ENCODE measurements around the gene TMEM26. TPM values are rescaled to one million over a fixed set of nuclear protein-coding genes. Genes with fewer than 3 reads are reported as not detected.

The TMEM26 gene
- total RNA-seq, 1 donor from 2014 or later: 0.46 TPM

DNA sequence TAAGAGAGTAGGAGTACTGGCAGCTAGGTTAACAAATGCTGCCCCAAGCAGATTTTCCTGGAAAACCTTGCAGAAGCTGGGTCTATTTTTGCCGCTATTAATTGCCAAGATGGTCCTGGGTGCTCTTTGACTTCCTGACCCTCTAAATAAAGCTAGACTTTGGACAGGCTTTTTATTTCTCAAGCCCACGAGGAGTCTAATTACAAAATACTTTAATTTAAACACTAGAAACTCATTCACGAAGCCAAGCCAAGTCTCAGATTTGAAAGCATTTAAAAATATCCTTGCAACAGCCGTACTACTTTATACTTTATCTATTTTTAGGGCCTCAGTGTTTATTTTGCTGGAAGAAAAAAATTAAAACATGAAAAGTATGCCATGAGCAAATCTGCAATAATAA, 45.1 kb downstream of the TMEM26 start:
- DNase-seq: no peak
- TF ChIP-seq, protein P1, sequence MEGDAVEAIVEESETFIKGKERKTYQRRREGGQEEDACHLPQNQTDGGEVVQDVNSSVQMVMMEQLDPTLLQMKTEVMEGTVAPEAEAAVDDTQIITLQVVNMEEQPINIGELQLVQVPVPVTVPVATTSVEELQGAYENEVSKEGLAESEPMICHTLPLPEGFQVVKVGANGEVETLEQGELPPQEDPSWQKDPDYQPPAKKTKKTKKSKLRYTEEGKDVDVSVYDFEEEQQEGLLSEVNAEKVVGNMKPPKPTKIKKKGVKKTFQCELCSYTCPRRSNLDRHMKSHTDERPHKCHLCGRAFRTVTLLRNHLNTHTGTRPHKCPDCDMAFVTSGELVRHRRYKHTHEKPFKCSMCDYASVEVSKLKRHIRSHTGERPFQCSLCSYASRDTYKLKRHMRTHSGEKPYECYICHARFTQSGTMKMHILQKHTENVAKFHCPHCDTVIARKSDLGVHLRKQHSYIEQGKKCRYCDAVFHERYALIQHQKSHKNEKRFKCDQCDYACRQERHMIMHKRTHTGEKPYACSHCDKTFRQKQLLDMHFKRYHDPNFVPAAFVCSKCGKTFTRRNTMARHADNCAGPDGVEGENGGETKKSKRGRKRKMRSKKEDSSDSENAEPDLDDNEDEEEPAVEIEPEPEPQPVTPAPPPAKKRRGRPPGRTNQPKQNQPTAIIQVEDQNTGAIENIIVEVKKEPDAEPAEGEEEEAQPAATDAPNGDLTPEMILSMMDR (IDR thresholded peaks at IDR 0.05): no peak
- Histone ChIP-seq H3K36me3 (no peaks in the 10 kb centered on the region), H3K27ac (no peak overlapping the region), H3K4me3 (no peak overlapping the region), H3K27me3 (no peaks in the 10 kb centered on the region), H3K9me3 (no peaks in the 10 kb centered on the region), H3K4me1 (peaks cover 4% of the 10 kb centered on the region)
- ATAC-seq: no peak
- intact Hi-C loops (cut with DNase I): no loop called here

DNA sequence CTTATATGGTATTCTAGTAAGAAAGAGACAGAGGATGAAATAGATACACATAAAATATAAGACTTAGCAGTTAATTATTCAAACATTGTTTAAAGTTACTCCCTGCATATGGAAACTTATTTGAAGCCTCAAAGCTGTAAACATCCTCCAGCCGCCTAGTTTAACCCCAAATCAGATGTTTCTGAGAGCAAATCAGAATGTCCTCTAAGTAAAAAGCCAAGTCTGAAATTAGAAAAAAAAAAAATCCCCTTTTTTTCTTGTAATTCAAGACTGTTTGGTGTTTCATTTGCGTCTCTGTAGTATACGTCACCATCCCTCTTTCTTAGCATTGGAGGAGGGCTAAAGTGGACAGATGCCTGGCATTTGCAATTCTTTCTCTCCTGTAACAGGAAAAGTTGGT, 46.4 kb downstream of the TMEM26 start:
- no peak overlapping the region for H3K4me3 ChIP-seq
- H3K36me3 ChIP-seq: no peaks in the 10 kb centered on the region
- TF ChIP-seq, protein P1 (IDR thresholded peaks at IDR 0.05): no peak
- DNase-seq: no peak
- H3K27me3 ChIP-seq: no peaks in the 10 kb centered on the region
- no peak for ATAC-seq
- H3K27ac ChIP-seq: no peak overlapping the region
- H3K4me1 ChIP-seq: peaks cover 4% of the 10 kb centered on the region
- intact Hi-C loops (cut with DNase I): no loop called here
- no peaks in the 10 kb centered on the region for H3K9me3 ChIP-seq

DNA sequence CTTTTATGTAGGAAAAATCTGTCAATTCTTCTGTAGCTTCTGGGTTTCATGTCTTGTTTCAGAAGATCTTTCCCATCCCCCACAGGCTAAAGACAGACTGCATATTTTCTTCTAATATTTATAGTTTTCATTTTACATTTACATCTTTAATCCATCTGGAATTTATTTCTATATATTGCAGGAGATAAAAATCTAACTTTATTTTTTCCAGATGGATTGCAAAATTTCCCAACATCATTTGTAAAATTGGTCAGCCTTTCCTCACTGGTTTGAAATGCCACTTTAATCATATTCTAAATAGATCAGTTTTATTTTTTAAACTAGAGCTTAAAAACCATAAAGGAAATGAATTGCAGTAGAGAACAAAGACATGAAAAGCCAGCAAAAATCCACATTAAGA, 46.9 kb downstream of the TMEM26 start:
- Histone ChIP-seq H3K27ac (no peak overlapping the region), H3K36me3 (no peaks in the 10 kb centered on the region), H3K9me3 (no peaks in the 10 kb centered on the region), H3K4me3 (no peak overlapping the region), H3K27me3 (no peaks in the 10 kb centered on the region), H3K4me1 (peaks cover 4% of the 10 kb centered on the region)
- intact Hi-C loops (cut with DNase I): no loop called here
- no peak for DNase-seq
- no peak for ATAC-seq
- TF ChIP-seq, protein P1 (IDR thresholded peaks at IDR 0.05): no peak

DNA sequence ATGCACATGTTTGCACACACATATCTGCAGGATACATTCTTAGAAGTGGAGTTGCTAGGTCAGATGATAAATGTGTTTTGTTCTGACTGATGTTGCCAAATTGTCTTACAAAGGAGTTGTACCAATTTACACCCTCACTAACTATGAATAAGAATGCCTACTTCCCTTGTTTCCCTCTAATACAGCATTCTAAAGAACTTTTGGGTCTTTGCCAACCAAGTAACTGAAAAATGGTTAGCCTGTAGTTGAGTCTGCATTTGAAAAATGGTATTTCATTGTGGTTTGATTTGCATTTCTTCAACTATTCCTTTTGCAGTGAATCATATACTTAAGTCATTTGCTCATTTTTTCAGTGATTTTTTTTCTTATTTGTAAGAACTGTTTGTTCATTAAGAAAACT, 48.4 kb downstream of the TMEM26 start:
- peaks cover 4% of the 10 kb centered on the region for H3K4me1 ChIP-seq
- no peaks in the 10 kb centered on the region for H3K36me3 ChIP-seq
- ATAC-seq (no peak), DNase-seq (no peak)
- H3K9me3 ChIP-seq: no peaks in the 10 kb centered on the region
- no peak overlapping the region for H3K27ac ChIP-seq
- H3K4me3 ChIP-seq: no peak overlapping the region
- intact Hi-C loops (cut with DNase I): no loop called here
- no peaks in the 10 kb centered on the region for H3K27me3 ChIP-seq
- TF ChIP-seq, protein P1 (IDR thresholded peaks at IDR 0.05): no peak

GRCh38 chr10:61400524-61400923, 52.7 kb downstream of the TMEM26 start:
- H3K9me3 ChIP-seq: no peaks in the 10 kb centered on the region
- H3K4me1 ChIP-seq: peaks cover 7% of the 10 kb centered on the region
- no peaks in the 10 kb centered on the region for H3K36me3 ChIP-seq
- intact Hi-C loops (cut with DNase I): no loop called here
- TF ChIP-seq, protein P1 (IDR thresholded peaks at IDR 0.05): no peak
- DNase-seq (no peak), ATAC-seq (no peak)
- no peak overlapping the region for H3K4me3 ChIP-seq
- no peaks in the 10 kb centered on the region for H3K27me3 ChIP-seq
- no peak overlapping the region for H3K27ac ChIP-seq

- no peak overlapping the region for H3K4me3 ChIP-seq
- no peaks in the 10 kb centered on the region for H3K9me3 ChIP-seq
- H3K27ac ChIP-seq: no peak overlapping the region
- no peak for ATAC-seq
- H3K36me3 ChIP-seq: no peaks in the 10 kb centered on the region
- no peaks in the 10 kb centered on the region for H3K27me3 ChIP-seq
- intact Hi-C loops (cut with DNase I): no loop called here
- H3K4me1 ChIP-seq: peaks cover 7% of the 10 kb centered on the region
- DNase-seq: no peak
- TF ChIP-seq, protein P1 (IDR thresholded peaks at IDR 0.05): no peak
Measured at GRCh38 chr10:61399406-61399805, 53.8 kb downstream of the TMEM26 start.
